Neural progenitor cell (in vitro differentiated cells): ENCODE measurements around the gene NSMF.

ENCODE experiments used
- CTCF ChIP-seq: fragments of 200-600 bp; sonication (generic); IDR thresholded peaks from 2 replicates; pipeline ENCODE4 v1.5.1; 2017; ENCODE audit warnings: antibody characterized with exemption, mild to moderate bottlenecking
- EZH2 ChIP-seq: fragments of 200-600 bp; sonication (generic); IDR thresholded peaks from 2 replicates; pipeline ENCODE4 v1.6.1; 2017; ENCODE audit warnings: antibody characterized with exemption, mild to moderate bottlenecking, moderate library complexity
- EZH2phosphoT487 ChIP-seq: fragments of 200-600 bp; sonication (generic); IDR thresholded peaks from 2 replicates; pipeline ENCODE4 v1.6.1; 2017; ENCODE audit warnings: antibody characterized with exemption

- no peak for TF ChIP-seq CTCF
- no peak for TF ChIP-seq EZH2
- no peak for TF ChIP-seq EZH2phosphoT487
Measured at GRCh38 chr9:137435980-137436760, 23.0 kb downstream of the NSMF start.
